IMR-90 (cell line): ENCODE data around the gene FAM124B. TPM values are rescaled to one million over a fixed set of nuclear protein-coding genes. Genes with fewer than 3 reads are reported as not detected.

ENCODE experiments used
- ATAC-seq: fragments of 200-7000 bp; cut with Tn5 transposase; 2 replicates; pipeline ENCODE4 v1.9.1; 2020; ENCODE audit warnings: low read depth, mild to moderate bottlenecking, moderate library complexity
- BruUV-seq: library from RNA; stranded (reverse); fragments of 400-500 nt; replicated peaks from 2 replicates; lab custom pipeline; 2021; lab: Mats Ljungman, UMichigan
- CTCF ChIA-PET: fragments of 300-600 bp; formaldehyde crosslinking; extraction: SDS; loops from one replicate; lab custom pipeline; 2021; ENCODE audit warnings: antibody characterized with exemption; lab: Yijun Ruan, JAX
- POLR2A ChIA-PET: fragments of 300-600 bp; sonication (Branson Sonifier 250); formaldehyde crosslinking; loops from one replicate; lab custom pipeline; 2022; ENCODE audit warnings: antibody characterized with exemption; ENCODE audit not compliant: unreplicated experiment; lab: Charles Lee
- DNase-seq: peaks from one replicate; pipeline ENCODE4 v3.0.0; 2013
- H2AFZ ChIP-seq: replicated peaks from 2 replicates; pipeline ENCODE3; 2013; ENCODE audit warnings: low read length, mild to moderate bottlenecking; ENCODE audit not compliant: poor library complexity
- H2AK5ac ChIP-seq: 2 replicates; pipeline ENCODE4 v1.6.1; 2013; ENCODE audit warnings: low read depth, low read length, inconsistent platforms
- H2AK9ac ChIP-seq: replicated peaks from 2 replicates; pipeline ENCODE3; 2013; ENCODE audit warnings: mild to moderate bottlenecking, low read depth, low read length, moderate library complexity; ENCODE audit not compliant: poor library complexity
- H2BK120ac ChIP-seq: 2 replicates; pipeline ENCODE4 v1.6.1; 2013; ENCODE audit warnings: low read depth, low read length, inconsistent platforms
- H2BK15ac ChIP-seq: 3 replicates; pipeline ENCODE4 v1.6.1; 2013; ENCODE audit warnings: low read depth, low read length, inconsistent platforms
- H2BK20ac ChIP-seq: 2 replicates; pipeline ENCODE4 v1.6.1; 2013; ENCODE audit warnings: low read depth, mild to moderate bottlenecking, inconsistent platforms, low read length, moderate library complexity
- H2BK5ac ChIP-seq: 2 replicates; pipeline ENCODE4 v1.6.1; 2013; ENCODE audit warnings: mild to moderate bottlenecking, low read depth, low read length, inconsistent platforms; ENCODE audit not compliant: poor library complexity, severe bottlenecking
- H3K14ac ChIP-seq: replicated peaks from 2 replicates; pipeline ENCODE4 v1.6.1; 2013; ENCODE audit warnings: low read depth, low read length, inconsistent platforms
- H3K18ac ChIP-seq: 2 replicates; pipeline ENCODE4 v1.6.1; 2013; ENCODE audit warnings: low read depth, low read length, control low read depth
- H3K23ac ChIP-seq: 2 replicates; pipeline ENCODE4 v1.6.1; 2013; ENCODE audit warnings: low read depth, low read length, inconsistent platforms
- H3K27ac ChIP-seq: 2 replicates; pipeline ENCODE4 v1.5.1; 2013; ENCODE audit warnings: mild to moderate bottlenecking, control low read depth, low read length; ENCODE audit not compliant: insufficient read depth
- H3K27me3 ChIP-seq: 2 replicates; pipeline ENCODE4 v1.6.1; 2013; ENCODE audit warnings: low read length; ENCODE audit not compliant: control insufficient read depth, insufficient read depth
- H3K36me3 ChIP-seq: 2 replicates; pipeline ENCODE4 v1.6.1; 2013; ENCODE audit warnings: low read length, mixed read lengths; ENCODE audit not compliant: control insufficient read depth, insufficient read depth
- H3K4ac ChIP-seq: 2 replicates; pipeline ENCODE4 v1.6.1; 2013; ENCODE audit warnings: low read depth, low read length, inconsistent platforms
- H3K4me1 ChIP-seq: 2 replicates; pipeline ENCODE4 v1.6.1; 2013; ENCODE audit warnings: low read length, mixed read lengths; ENCODE audit not compliant: control insufficient read depth, insufficient read depth
- H3K4me2 ChIP-seq: 2 replicates; pipeline ENCODE4 v1.6.1; 2013; ENCODE audit warnings: low read depth, mild to moderate bottlenecking, control low read depth, low read length, moderate library complexity
- H3K4me3 ChIP-seq: 2 replicates; pipeline ENCODE4 v1.5.1; 2013; ENCODE audit warnings: low read depth, mild to moderate bottlenecking, control low read depth, low read length, moderate library complexity; ENCODE audit not compliant: insufficient read depth
- H3K56ac ChIP-seq: 2 replicates; pipeline ENCODE4 v1.6.1; 2013; ENCODE audit warnings: low read length, inconsistent platforms; ENCODE audit not compliant: insufficient read depth; ENCODE audit errors: extremely low read depth
- H3K79me1 ChIP-seq, 2 experiments: 2 replicates each; pipeline ENCODE4 v1.6.1; 2013; ENCODE audit warnings: low read length in 2 of 2, inconsistent platforms in 1 of 2, low read depth in 1 of 2
- H3K9ac ChIP-seq: 2 replicates; pipeline ENCODE4 v1.6.1; 2013; ENCODE audit warnings: low read depth, low read length, control low read depth
- H3K9me1 ChIP-seq: 2 replicates; pipeline ENCODE4 v1.6.1; 2013; ENCODE audit warnings: low read length, inconsistent platforms; ENCODE audit not compliant: insufficient read depth
- H3K9me3 ChIP-seq: 2 replicates; pipeline ENCODE4 v1.6.1; 2013; ENCODE audit warnings: low read length; ENCODE audit not compliant: control insufficient read depth, insufficient read depth
- H4K20me1 ChIP-seq: 2 replicates; pipeline ENCODE4 v1.6.1; 2013; ENCODE audit warnings: low read length, inconsistent platforms; ENCODE audit not compliant: insufficient read depth
- H4K5ac ChIP-seq: 2 replicates; pipeline ENCODE4 v1.6.1; 2013; ENCODE audit warnings: mild to moderate bottlenecking, low read depth, low read length, control low read depth
- H4K8ac ChIP-seq, 2 experiments: 2 replicates each; pipeline ENCODE4 v1.6.1; 2013; ENCODE audit warnings: low read depth in 2 of 2, low read length in 2 of 2, control low read depth in 1 of 2, inconsistent platforms in 1 of 2
- H4K91ac ChIP-seq: 2 replicates; pipeline ENCODE4 v1.6.1; 2013; ENCODE audit warnings: low read depth, low read length, inconsistent platforms; ENCODE audit not compliant: insufficient read depth
- BHLHE40 ChIP-seq: fragments of 150-350 bp; IDR thresholded peaks from 2 replicates; pipeline ENCODE4 v1.6.1; 2016; ENCODE audit warnings: mild to moderate bottlenecking, low read depth, low read length
- CEBPB ChIP-seq: IDR thresholded peaks from 2 replicates; pipeline ENCODE4 v1.6.1; 2012; ENCODE audit warnings: low read depth, low read length, improper control_type of control experiment
- CHD1 ChIP-seq: IDR thresholded peaks from 2 replicates; pipeline ENCODE4 v1.6.1; 2012; ENCODE audit warnings: low read depth, low read length, improper control_type of control experiment
- CTCF ChIP-seq: conservative IDR thresholded peaks from 2 replicates; pipeline ENCODE4 v1.5.1; 2012; ENCODE audit warnings: mild to moderate bottlenecking, low read depth, low read length, improper control_type of control experiment
- ELK1 ChIP-seq: fragments of 150-350 bp; IDR thresholded peaks from 2 replicates; pipeline ENCODE4 v1.6.1; 2016; ENCODE audit warnings: low read depth, mild to moderate bottlenecking, low read length, moderate library complexity, borderline replicate concordance
- FOS ChIP-seq: fragments of 150-350 bp; IDR thresholded peaks from 2 replicates; pipeline ENCODE4 v1.6.1; 2016; ENCODE audit warnings: low read depth, low read length
- MAFK ChIP-seq: IDR thresholded peaks from 2 replicates; pipeline ENCODE4 v1.6.1; 2012; ENCODE audit warnings: low read depth, low read length, improper control_type of control experiment
- MAZ ChIP-seq: IDR thresholded peaks from 2 replicates; pipeline ENCODE4 v1.6.1; 2012; ENCODE audit warnings: low read depth, mild to moderate bottlenecking, low read length, improper control_type of control experiment, moderate library complexity, borderline replicate concordance
- MXI1 ChIP-seq: IDR thresholded peaks from 2 replicates; pipeline ENCODE4 v1.6.1; 2012; ENCODE audit warnings: low read depth, mild to moderate bottlenecking, low read length, moderate library complexity, borderline replicate concordance
- NFE2L2 ChIP-seq: fragments of 150-350 bp; IDR thresholded peaks from 2 replicates; pipeline ENCODE4 v1.6.1; 2016; ENCODE audit warnings: low read depth, mild to moderate bottlenecking, low read length
- POLR2A ChIP-seq: IDR thresholded peaks from 2 replicates; pipeline ENCODE4 v1.6.1; 2012; ENCODE audit warnings: mild to moderate bottlenecking, low read depth, low read length
- RAD21 ChIP-seq: IDR thresholded peaks from 2 replicates; pipeline ENCODE4 v1.6.1; 2012; ENCODE audit warnings: low read length, improper control_type of control experiment
- RCOR1 ChIP-seq: IDR thresholded peaks from 2 replicates; pipeline ENCODE4 v1.6.1; 2012; ENCODE audit warnings: mild to moderate bottlenecking, low read length, improper control_type of control experiment; ENCODE audit not compliant: insufficient replicate concordance
- RFX5 ChIP-seq: IDR thresholded peaks from 2 replicates; pipeline ENCODE4 v1.8.0; 2012; ENCODE audit warnings: low read depth, mild to moderate bottlenecking, low read length, moderate library complexity
- SMC3 ChIP-seq: fragments of 150-350 bp; IDR thresholded peaks from 2 replicates; pipeline ENCODE4 v1.6.1; 2016; ENCODE audit warnings: low read depth, mild to moderate bottlenecking, antibody characterized with exemption, low read length, moderate library complexity
- USF2 ChIP-seq: fragments of 150-350 bp; IDR thresholded peaks from 2 replicates; pipeline ENCODE4 v1.6.1; 2017; ENCODE audit warnings: mild to moderate bottlenecking, antibody characterized with exemption, low read length, low read depth
- whole genome bisulfite sequencing, 2 experiments: methylation state at CpG; one replicate each; pipeline versions ENCODE4 v1.1.5 to v1.1.7; 2013; ENCODE audit warnings: missing lambda C conversion rate in 2 of 2; ENCODE audit not compliant: insufficient read length in 1 of 2; ENCODE audit errors: extremely low coverage in 2 of 2; 5-methylcytosine and 5-hydroxymethylcytosine counted together
- dilution Hi-C: fragments of 300-500 bp; cut with HindIII; formaldehyde crosslinking; loops from one replicate; pipeline ENCODE4 v1.14.3; 2018; ENCODE audit warnings: low sequenced_read_pairs; ENCODE audit not compliant: unreplicated experiment
- in situ Hi-C: fragments of 300-500 bp; cut with MboI; formaldehyde crosslinking; loops from 3 replicates; pipeline ENCODE4 v1.14.3; 2019; ENCODE audit warnings: low sequenced_read_pairs, inconsistent platforms, mixed read lengths
- intact Hi-C: fragments of 100-400 bp; cut with micrococcal nuclease; formaldehyde crosslinking; loops from 2 replicates; pipeline ENCODE4 v1.10.0; 2022
- polyA plus RNA-seq, 3 experiments: library from polyadenylated mRNA; depleted of rRNA; stranded (reverse); fragments of >200 nt; gene quantifications; 2 replicates each; pipeline ENCODE4 v1.2.3, GENCODE V29; 2012; ENCODE audit warnings: low replicate concordance in 1 of 3
- total RNA-seq: library from RNA; depleted of rRNA; stranded (reverse); fragments of >200 nt; gene quantifications from 2 replicates; pipeline ENCODE4 v1.2.3, GENCODE V29; 2012

Gene FAM124B
- total and polyA plus RNA-seq, 2 of the 4 experiments (the other 2 are of a cell fraction), result not detected

GRCh38 chr2:224444783-224445182 is 42.9 kb upstream of the FAM124B start:
- no peak overlapping the region for H3K18ac ChIP-seq
- H2BK120ac ChIP-seq, result no peak overlapping the region
- intact Hi-C loops, result loop anchor here (5.0 to 10.0 kb wide), 2 partner anchors 87 to 200 kb away; no protein-coding TSS in a partner anchor
- no peak for ATAC-seq
- no peak overlapping the region for H3K56ac ChIP-seq
- H3K9me1 ChIP-seq, result no peaks in the 10 kb centered on the region
- H2BK20ac ChIP-seq, result no peak overlapping the region
- H3K36me3 ChIP-seq, result no peaks in the 10 kb centered on the region
- H2AK9ac ChIP-seq, result no peak overlapping the region
- in situ Hi-C loops, result no loop called here
- no peaks in the 10 kb centered on the region for H3K4me1 ChIP-seq
- no peak overlapping the region for H2BK5ac ChIP-seq
- POLR2A ChIA-PET, result no interaction called here
- no peak overlapping the region for H3K4me3 ChIP-seq
- no peak overlapping the region for H4K5ac ChIP-seq
- WGBS, 2 experiments, result no CpG with 5 or more reads among the region's 4 CpGs
- no TSS peak for BruUV-seq
- H3K27ac ChIP-seq, result no peak overlapping the region
- no peak overlapping the region for H3K4ac ChIP-seq
- no peak for DNase-seq
- CTCF ChIA-PET, result no interaction called here
- no peaks in the 10 kb centered on the region for H3K79me1 ChIP-seq
- dilution Hi-C loops, result no loop called here
- TF ChIP-seq CTCF (no peak), RFX5 (no peak), USF2 (no peak), NFE2L2 (no peak), ELK1 (no peak), BHLHE40 (no peak), RAD21 (no peak), RCOR1 (no peak), FOS (no peak), CHD1 (no peak), POLR2A (no peak), CEBPB (no peak), SMC3 (no peak), MAZ (no peak), MXI1 (no peak), MAFK (no peak)
- no peak overlapping the region for H2AFZ ChIP-seq
- H2AK5ac ChIP-seq, result no peak overlapping the region
- no peak overlapping the region for H2BK15ac ChIP-seq
- no peaks in the 10 kb centered on the region for H3K9me3 ChIP-seq
- H3K14ac ChIP-seq, result no peak overlapping the region
- H3K4me2 ChIP-seq, result no peak overlapping the region
- no peak overlapping the region for H3K9ac ChIP-seq
- no peak overlapping the region for H3K23ac ChIP-seq
- no peaks in the 10 kb centered on the region; the same call in 1 of the 2 replicates for H3K27me3 ChIP-seq
- no peak overlapping the region for H4K91ac ChIP-seq
- H4K8ac ChIP-seq, result no peak overlapping the region
- no peaks in the 10 kb centered on the region for H4K20me1 ChIP-seq
